HG03354 (cell line): ENCODE measurements around the gene MMP15.
A peak's percentile ranks its signal among the peaks of the same experiment; 100 is the strongest.
"Not testable (repeated sequence)": the region's sequence is repeated elsewhere in the genome, so short reads cannot be mapped to it uniquely, and the experiment has no call there.

ENCODE experiments used
- ATAC-seq: cut with Tn5 transposase; IDR thresholded peaks from one replicate; pipeline ENCODE4 v1.9.1; 2021; ENCODE audit warnings: mild to moderate bottlenecking; ENCODE audit not compliant: unreplicated experiment, poor library complexity, severe bottlenecking

MMP15 gene

GRCh38 chr16:58025351-58026138, at the start of gene MMP15:
Gene MMP15, plus strand, starts transcription at chr16:58025754. Its CDS starts 597 bp downstream, at chr16:58026351.
- peak; percentile 57 for ATAC-seq

- ATAC-seq = no peak
Measured at GRCh38 chr16:57976331-57976796, 49.2 kb upstream of the MMP15 start.

GRCh38 chr16:57977418-57978069, 48.0 kb upstream of the MMP15 start:
- ATAC-seq = no peak

- not testable (repeated sequence) for ATAC-seq
Measured at GRCh38 chr16:57978070-57978465, 47.5 kb upstream of the MMP15 start.

GRCh38 chr16:57979006-57979585, 46.5 kb upstream of the MMP15 start:
- ATAC-seq = no peak

- no peak for ATAC-seq
Measured at GRCh38 chr16:57981636-57982035, 43.9 kb upstream of the MMP15 start.

- ATAC-seq = no peak
Measured at GRCh38 chr16:57982385-57982784, 43.2 kb upstream of the MMP15 start.

GRCh38 chr16:57984443-57985203, 40.9 kb upstream of the MMP15 start:
- ATAC-seq = peak; percentile 84

- peak; percentile 25 for ATAC-seq
Measured at GRCh38 chr16:57985204-57986181, 40.1 kb upstream of the MMP15 start.

- no peak for ATAC-seq
Measured at GRCh38 chr16:57986196-57986595, 39.4 kb upstream of the MMP15 start.

- ATAC-seq = no peak
Measured at GRCh38 chr16:57987441-57988177, 37.9 kb upstream of the MMP15 start.

- ATAC-seq = no peak
Measured at GRCh38 chr16:57988929-57989328, 36.6 kb upstream of the MMP15 start.

GRCh38 chr16:57991551-57992059, 33.9 kb upstream of the MMP15 start:
- no peak for ATAC-seq

- ATAC-seq = no peak
Measured at GRCh38 chr16:57992084-57992483, 33.5 kb upstream of the MMP15 start.

- no peak for ATAC-seq
Measured at GRCh38 chr16:57993438-57993837, 32.1 kb upstream of the MMP15 start.

GRCh38 chr16:57993897-57994296, 31.7 kb upstream of the MMP15 start:
- ATAC-seq = no peak

- ATAC-seq = no peak
Measured at GRCh38 chr16:57994361-57994760, 31.2 kb upstream of the MMP15 start.

GRCh38 chr16:57994778-57995177, 30.8 kb upstream of the MMP15 start:
- peak; percentile 71 for ATAC-seq
